ENCODE data around the gene ADGRL3.
A peak's percentile ranks its signal among the peaks of the same experiment; 100 is the strongest.
"Not testable (repeated sequence)": the region's sequence is repeated elsewhere in the genome, so short reads cannot be mapped to it uniquely, and the experiment has no call there.

ADGRL3 gene

GRCh38 chr4:61493470-61493869 lies 293.3 kb downstream of the ADGRL3 start:
- no peak for DNase-seq (ENCODE audit: low read depth)

- DNase-seq (ENCODE audit: low read depth): no peak
Measured at GRCh38 chr4:61500883-61501282, 300.8 kb downstream of the ADGRL3 start.

DNA sequence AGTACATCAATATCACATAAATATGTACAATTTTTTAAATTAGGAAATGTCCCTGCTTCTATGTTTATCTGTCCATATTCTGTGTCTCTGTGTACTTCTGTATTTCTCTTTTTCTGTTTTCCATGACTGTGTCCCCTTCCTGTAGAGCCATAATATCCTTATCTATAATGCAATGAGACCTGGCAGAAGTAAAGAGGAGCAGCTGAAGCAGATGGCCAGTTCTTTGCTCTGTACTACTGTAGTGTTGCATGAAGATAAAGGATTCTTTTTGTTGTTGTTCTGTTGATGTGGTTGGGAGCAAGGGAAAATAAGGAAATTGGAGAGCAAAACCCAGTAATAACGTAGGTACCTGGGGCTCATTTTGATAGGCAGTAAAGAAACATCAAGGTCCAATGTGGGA lies 301.7 kb downstream of the ADGRL3 start:
- DNase-seq (ENCODE audit: low read depth): no peak

DNA sequence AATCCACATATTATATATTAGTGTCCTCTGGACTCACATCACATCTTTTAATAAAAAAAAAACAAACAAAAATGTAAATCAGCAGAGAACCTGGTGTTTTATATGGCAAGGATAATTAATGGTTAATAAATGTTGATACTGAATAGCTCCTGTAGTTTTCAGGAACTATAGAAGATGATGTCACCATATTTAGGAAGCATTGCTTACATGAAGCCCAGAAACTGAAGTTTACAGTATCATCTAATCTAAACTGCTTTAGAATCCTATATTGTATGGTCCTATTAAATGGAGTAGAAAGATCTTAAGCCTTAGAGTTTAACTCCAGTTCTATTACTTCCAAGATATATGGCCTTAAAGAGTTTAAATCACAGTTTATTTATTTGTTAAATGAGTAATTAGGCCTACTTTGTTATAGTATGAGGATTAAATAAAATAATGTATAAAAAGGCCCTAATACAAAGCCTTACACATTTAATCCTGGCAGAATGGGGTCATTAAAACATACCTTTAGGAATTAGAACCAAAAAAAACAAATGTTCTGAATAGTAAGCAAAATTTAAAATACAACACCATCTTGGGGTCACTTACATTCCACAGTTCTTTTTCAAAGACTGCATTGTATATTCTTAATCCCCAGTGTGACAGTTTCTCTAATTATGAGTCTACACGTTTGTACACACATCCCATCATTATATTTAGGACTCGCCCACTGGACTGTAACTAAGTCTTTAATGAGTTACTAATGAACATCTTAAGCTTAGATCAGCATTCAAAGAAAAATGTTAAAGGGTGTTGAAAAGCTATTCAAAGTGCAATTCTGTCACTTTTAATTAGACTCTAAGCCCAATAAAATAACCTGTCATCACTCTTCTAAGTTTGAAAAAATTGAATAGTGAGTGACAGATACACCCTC lies 305.9 kb downstream of the ADGRL3 start:
- DNase-seq (ENCODE audit: low read depth): no peak

DNA sequence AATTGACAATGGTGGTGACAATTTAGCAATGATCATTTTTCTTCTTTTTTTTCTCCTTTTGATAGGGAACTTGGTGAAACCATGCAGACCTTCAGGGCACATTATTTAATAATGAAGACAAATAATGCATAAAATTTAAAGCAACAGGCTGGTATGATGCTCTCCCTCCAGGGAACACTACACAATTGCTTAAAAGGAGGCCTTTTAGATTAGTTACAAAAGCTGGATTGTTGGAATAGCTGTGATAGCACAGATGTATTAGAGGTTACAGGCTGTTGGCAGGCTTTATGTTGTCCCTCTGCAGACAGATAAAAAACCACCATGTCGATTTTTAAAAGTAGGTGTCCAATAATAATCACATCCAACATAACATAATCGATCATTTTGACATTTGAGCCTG lies 307.0 kb downstream of the ADGRL3 start:
- DNase-seq (ENCODE audit: low read depth): no peak

GRCh38 chr4:61509721-61510241 lies 309.7 kb downstream of the ADGRL3 start:
- DNase-seq (ENCODE audit: low read depth): not testable (repeated sequence)

DNA sequence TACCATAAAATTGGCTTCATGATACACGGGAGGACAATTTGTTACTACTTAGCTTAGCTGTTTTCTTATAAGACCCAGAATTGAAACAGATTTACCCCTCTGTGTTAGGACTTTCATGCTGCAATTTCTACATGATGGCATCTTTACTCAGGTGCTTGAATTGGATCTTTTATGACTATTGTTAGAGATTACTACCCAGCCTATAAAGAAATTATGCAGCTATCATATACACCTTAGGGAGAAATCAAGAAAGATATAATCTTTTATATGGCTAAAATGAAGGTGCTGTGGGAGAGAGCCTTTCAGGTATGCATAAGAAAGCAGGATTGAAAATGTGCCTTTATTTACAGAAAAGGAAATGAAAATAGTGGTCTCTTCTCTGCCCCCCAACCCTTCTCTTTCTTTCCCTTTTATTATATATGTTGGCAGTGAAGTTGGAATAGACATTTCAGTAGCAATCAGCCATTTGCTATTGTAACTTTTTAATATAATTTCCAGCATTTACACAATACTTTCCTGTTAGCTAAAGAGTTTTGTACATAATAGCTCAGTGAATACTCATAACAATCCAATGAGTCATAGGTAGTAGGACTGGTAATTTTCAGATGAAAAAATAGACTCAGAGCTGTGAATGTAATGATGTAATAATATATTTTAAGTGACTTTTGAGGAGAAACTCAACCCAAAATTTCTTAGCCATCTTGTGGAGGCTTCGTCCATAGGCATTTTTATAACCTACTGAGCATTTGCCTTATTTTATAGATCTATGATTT lies 311.8 kb downstream of the ADGRL3 start:
- DNase-seq (ENCODE audit: low read depth): peak; percentile 43

DNA sequence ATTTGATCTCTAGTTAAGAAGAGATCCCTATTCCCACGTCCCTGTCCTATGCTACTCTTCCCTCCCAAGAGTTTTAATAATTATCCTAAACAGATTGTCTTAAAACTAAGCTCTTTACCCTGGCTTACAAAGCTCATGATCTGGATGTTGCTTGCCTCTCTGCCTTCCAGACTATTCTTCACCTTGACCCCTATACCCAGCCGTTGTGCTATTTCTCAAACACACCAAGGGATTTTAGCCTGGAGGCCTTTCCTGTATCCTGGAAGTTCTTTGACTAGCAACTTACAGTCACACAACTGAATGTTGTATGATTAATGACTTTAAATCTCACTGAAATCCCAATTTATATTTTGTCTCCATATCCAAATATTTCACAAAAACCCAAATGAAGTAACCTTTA lies 314.9 kb downstream of the ADGRL3 start:
- DNase-seq (ENCODE audit: low read depth): no peak

GRCh38 chr4:61517144-61517543 lies 317.0 kb downstream of the ADGRL3 start:
- no peak for DNase-seq (ENCODE audit: low read depth)

GRCh38 chr4:61520166-61520565 lies 320.0 kb downstream of the ADGRL3 start:
- no peak for DNase-seq (ENCODE audit: low read depth)

- peak; percentile 68 for DNase-seq (ENCODE audit: low read depth)
Measured at GRCh38 chr4:61520681-61521160, 320.6 kb downstream of the ADGRL3 start.

- no peak for DNase-seq (ENCODE audit: low read depth)
Measured at GRCh38 chr4:61521451-61521850, 321.3 kb downstream of the ADGRL3 start.

DNA sequence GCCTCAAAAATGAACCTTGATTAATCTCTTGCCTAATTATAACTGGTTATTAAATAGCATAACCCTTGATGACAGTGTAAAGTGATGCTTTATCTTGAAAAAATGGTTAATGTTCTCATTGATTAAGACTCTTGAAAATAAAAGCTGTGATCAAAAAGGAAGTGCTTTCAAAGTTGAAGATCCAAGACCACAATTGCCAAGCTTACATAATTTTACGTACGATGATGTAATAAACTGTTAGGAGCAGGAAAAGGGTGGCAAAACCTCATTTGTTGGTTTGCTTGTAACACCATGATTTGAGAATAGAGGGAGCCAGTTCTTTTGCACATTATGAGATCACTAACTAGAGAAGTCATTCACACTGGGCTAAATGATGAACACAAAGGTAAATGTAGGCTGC lies 322.2 kb downstream of the ADGRL3 start:
- no peak for DNase-seq (ENCODE audit: low read depth)

DNA sequence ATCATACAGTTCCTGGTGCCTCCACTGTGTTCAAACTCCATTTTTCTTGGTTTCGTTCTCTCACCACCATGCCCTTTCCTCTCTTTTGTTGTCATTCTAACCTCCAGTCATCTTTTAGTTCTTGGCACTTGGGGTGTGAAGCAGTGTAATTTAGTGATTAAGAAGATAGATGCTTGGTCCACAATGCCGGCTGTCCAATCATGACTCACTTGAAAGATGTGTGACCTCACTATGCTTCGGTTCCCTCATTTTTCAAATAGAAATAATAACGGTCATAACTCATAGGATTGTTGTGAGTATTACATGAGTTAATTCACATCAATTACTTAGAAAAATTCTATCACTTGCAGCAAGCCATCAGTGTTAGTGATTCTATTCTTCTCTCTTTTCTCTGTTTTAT lies 327.8 kb downstream of the ADGRL3 start:
- no peak for DNase-seq (ENCODE audit: low read depth)

DNA sequence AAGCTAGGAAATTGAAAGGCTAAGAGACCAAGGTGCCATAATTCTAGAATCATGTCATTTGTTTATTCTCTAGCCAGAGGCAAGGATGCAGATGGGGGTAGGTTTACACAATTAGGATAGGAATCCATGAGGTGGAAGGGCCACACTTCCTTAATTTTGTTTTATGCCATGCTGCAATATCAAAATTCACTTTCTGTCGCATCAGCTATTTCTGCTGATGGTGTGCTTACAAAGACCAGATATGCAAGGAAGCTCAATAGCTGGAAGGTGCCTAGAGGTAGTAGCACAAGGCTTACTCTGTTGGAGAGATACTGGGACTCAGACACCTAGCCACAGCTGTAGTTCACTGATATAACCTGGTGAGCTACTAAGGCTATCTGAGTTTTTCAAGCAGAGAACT lies 328.5 kb downstream of the ADGRL3 start:
- DNase-seq (ENCODE audit: low read depth): no peak

- no peak for DNase-seq (ENCODE audit: low read depth)
Measured at GRCh38 chr4:61531188-61531587, 331.1 kb downstream of the ADGRL3 start.

- DNase-seq (ENCODE audit: low read depth): no peak
Measured at GRCh38 chr4:61532336-61533000, 332.3 kb downstream of the ADGRL3 start.

DNA sequence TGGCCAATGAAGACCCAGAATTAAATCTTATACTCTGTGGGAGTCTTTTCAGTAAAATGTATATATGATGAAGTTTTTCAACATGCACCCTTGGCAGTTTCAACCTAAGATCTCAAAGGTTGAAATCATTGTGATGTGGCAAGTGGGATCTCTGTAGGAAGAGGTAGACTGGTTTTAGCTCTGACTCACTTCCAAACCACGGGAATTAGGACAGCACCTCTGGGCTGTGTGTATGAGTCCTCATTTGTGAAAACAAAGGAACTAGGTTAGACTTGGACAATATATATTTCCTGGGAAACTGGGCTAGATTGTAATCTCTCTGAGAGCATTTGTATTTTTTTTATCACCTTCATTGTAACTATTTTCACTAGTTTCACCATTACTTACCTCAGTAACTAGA lies 333.0 kb downstream of the ADGRL3 start:
- no peak for DNase-seq (ENCODE audit: low read depth)

GRCh38 chr4:61540944-61541343 lies 340.8 kb downstream of the ADGRL3 start:
- DNase-seq (ENCODE audit: low read depth): no peak

- DNase-seq (ENCODE audit: low read depth): no peak
Measured at GRCh38 chr4:61541459-61541858, 341.3 kb downstream of the ADGRL3 start.

DNA sequence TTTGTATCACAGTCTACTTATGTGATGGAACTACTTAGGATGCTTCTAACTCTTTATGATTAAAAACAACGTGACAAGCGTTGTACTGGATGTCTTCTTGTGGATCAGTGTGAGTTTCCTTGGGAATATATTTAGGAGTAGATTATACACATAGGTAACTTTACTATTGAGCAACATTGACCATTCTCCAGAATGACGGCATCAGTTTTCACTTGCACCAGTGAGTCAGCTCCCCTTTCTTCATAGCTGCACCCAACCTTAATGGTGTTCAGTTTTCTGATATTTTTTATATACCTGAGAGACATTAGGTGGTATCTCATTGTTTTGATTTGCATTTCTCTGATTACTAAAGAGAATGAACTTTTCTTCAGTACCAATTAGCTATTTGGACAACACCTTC lies 343.9 kb downstream of the ADGRL3 start:
- DNase-seq (ENCODE audit: low read depth): no peak

DNA sequence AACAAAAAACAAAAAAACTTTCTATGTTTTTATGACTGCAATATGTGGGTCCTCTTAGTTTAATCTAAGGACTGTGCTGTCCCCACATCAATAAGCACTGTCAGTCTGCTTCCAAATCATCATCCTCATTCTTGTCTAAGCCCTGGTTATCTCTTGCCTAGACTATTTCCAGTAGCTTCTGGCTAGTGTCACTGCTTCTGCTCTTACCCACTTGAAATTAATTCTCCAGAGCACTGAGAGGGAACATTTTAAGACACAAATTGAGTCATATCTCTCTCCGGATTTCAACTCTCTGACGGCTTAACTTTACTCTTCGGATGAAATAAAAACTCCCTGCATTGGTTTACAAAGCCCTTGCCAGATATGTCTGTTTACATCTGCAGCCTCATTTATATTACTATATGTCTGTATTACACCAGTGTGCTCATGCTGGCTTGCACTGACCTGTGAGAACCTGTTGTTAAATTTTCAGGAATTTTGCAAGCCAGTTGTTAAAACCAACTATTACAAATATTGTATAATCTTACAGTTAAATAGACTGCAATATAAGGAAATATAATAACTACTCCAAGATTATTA lies 345.9 kb downstream of the ADGRL3 start:
- no peak for DNase-seq (ENCODE audit: low read depth)
